Measurements from ENCODE around the gene NSMF. TPM values are rescaled to one million over a fixed set of nuclear protein-coding genes. Genes with fewer than 3 reads are reported as not detected.

The NSMF gene
- total RNA-seq, 4 donors from 2014 or later: 50.1 to 58.5 (median 54.2) TPM

GRCh38 chr9:137429974-137430722 is 29.0 kb downstream of the NSMF start:
- 70 to 77% methylated on average over 9 to 30 of the region's 34 CpGs for WGBS, 2 donors
- intact Hi-C loops (cut with DNase I): no loop called here
- TF ChIP-seq CTCF (IDR thresholded peaks at IDR 0.05) (no peak), POLR2A (IDR thresholded peaks at IDR 0.05) (no peak)
- Histone ChIP-seq H3K36me3 (no peaks in the 10 kb centered on the region), H3K4me3 (replicated peaks in 1 of 3) (no peak overlapping the region), H3K4me1 (no peaks in the 10 kb centered on the region), H3K27me3 (no peaks in the 10 kb centered on the region), H3K9me3 (no peaks in the 10 kb centered on the region), H3K27ac (no peak overlapping the region)
- no peak for DNase-seq

GRCh38 chr9:137429546-137429890 is 29.6 kb downstream of the NSMF start:
- 60% methylated on average over 1 of the region's 14 CpGs; no CpG with 5 or more reads in 1 of the 2 donors for WGBS, 2 donors

GRCh38 chr9:137428841-137429545 is 30.1 kb downstream of the NSMF start:
- H3K4me3 ChIP-seq (replicated peaks in 1 of 3): no peak overlapping the region
- H3K4me1 ChIP-seq: peaks cover 0 to 6% of the 10 kb centered on the region in 2 donors
- H3K27me3 ChIP-seq: no peaks in the 10 kb centered on the region
- 92 to 93% methylated on average over 3 to 11 of the region's 27 CpGs for WGBS, 2 donors
- H3K9me3 ChIP-seq: no peaks in the 10 kb centered on the region
- TF ChIP-seq CTCF (IDR thresholded peaks at IDR 0.05): no peak
- TF ChIP-seq POLR2A (IDR thresholded peaks at IDR 0.05): no peak
- no peak for DNase-seq
- no peaks in the 10 kb centered on the region for H3K36me3 ChIP-seq
- intact Hi-C loops (cut with DNase I): no loop called here
- H3K27ac ChIP-seq: no peak overlapping the region

More at GRCh38 chr9:137429546-137429890, 29.6 kb downstream of the NSMF start:
- intact Hi-C loops (cut with DNase I): no loop called here
- H3K4me3 ChIP-seq (replicated peaks in 1 of 3): no peak overlapping the region
- peaks cover 0 to under 1% of the 10 kb centered on the region in 2 donors for H3K4me1 ChIP-seq
- no peak overlapping the region for H3K27ac ChIP-seq
- no peaks in the 10 kb centered on the region for H3K36me3 ChIP-seq
- H3K27me3 ChIP-seq: no peaks in the 10 kb centered on the region
- no peaks in the 10 kb centered on the region for H3K9me3 ChIP-seq
- DNase-seq: no peak
- TF ChIP-seq POLR2A (IDR thresholded peaks at IDR 0.05) (no peak), CTCF (IDR thresholded peaks at IDR 0.05) (no peak)

GRCh38 chr9:137428311-137428630 is 30.9 kb downstream of the NSMF start:
- H3K4me1 ChIP-seq: peaks cover 0 to 8% of the 10 kb centered on the region in 2 donors
- no peak overlapping the region for H3K4me3 ChIP-seq (replicated peaks in 1 of 3)
- WGBS, 2 donors: 80 to 93% methylated on average over 3 to 5 of the region's 6 CpGs
- no peak overlapping the region for H3K27ac ChIP-seq
- TF ChIP-seq CTCF (IDR thresholded peaks at IDR 0.05) (no peak), POLR2A (IDR thresholded peaks at IDR 0.05) (no peak)
- intact Hi-C loops (cut with DNase I): no loop called here
- H3K9me3 ChIP-seq: no peaks in the 10 kb centered on the region
- no peaks in the 10 kb centered on the region for H3K27me3 ChIP-seq
- H3K36me3 ChIP-seq: no peaks in the 10 kb centered on the region
- no peak for DNase-seq

Measured in thyroid gland (tissue), 4 donors.